ENCODE data around the gene RPTOR. TPM values are rescaled to one million over a fixed set of nuclear protein-coding genes. Genes with fewer than 3 reads are reported as not detected.

Gene RPTOR
- total RNA-seq, 2 experiments from 2014 or later: 60.0 to 67.2 TPM

GRCh38 chr17:80822700-80823410 lies 278.2 kb downstream of the RPTOR start:
- ChIA-PET CTCF (no interaction called here), POLR2A (no interaction called here)

GRCh38 chr17:80824549-80825470 lies 280.2 kb downstream of the RPTOR start:
- ChIA-PET POLR2A (no interaction called here), CTCF (no interaction called here)

GRCh38 chr17:80825471-80826345 lies 281.1 kb downstream of the RPTOR start:
- ChIA-PET POLR2A (no interaction called here), CTCF (no interaction called here)

- POLR2A ChIA-PET: no interaction called here
- CTCF ChIA-PET: no interaction called here
Observed at GRCh38 chr17:80826346-80826954, 281.8 kb downstream of the RPTOR start.

GRCh38 chr17:80826955-80827645 lies 282.5 kb downstream of the RPTOR start:
- ChIA-PET CTCF (no interaction called here), POLR2A (no interaction called here)

- ChIA-PET POLR2A (no interaction called here), CTCF (interaction anchor here (0.6 kb wide), 1 partner anchor 212 kb away, joined by 5 read pairs; no protein-coding TSS in a partner anchor)
Observed at GRCh38 chr17:80827646-80828643, 283.3 kb downstream of the RPTOR start.

GRCh38 chr17:80829166-80829813 lies 284.7 kb downstream of the RPTOR start:
- ChIA-PET CTCF (no interaction called here), POLR2A (no interaction called here)

GRCh38 chr17:80830020-80830780 lies 285.6 kb downstream of the RPTOR start:
- POLR2A ChIA-PET: no interaction called here
- CTCF ChIA-PET: no interaction called here

GRCh38 chr17:80831491-80831890 lies 286.9 kb downstream of the RPTOR start:
- ChIA-PET POLR2A (no interaction called here), CTCF (no interaction called here)

GRCh38 chr17:80832266-80832676 lies 287.6 kb downstream of the RPTOR start:
- CTCF ChIA-PET: interaction anchor here (1.2 to 2.1 kb wide), 4 partner anchors 24 to 71 kb away, joined by 4 to 15 read pairs (median 5); no protein-coding TSS in a partner anchor
- POLR2A ChIA-PET: interaction anchor here (2.1 to 2.4 kb wide), 2 partner anchors 24 to 60 kb away, joined by 12 to 13 read pairs; no protein-coding TSS in a partner anchor

- ChIA-PET POLR2A (interaction anchor here (0.6 to 2.4 kb wide), 6 partner anchors 15 to 135 kb away, joined by 3 to 13 read pairs (median 8); no protein-coding TSS in a partner anchor), CTCF (interaction anchor here (0.6 to 2.1 kb wide), 8 partner anchors 23 to 259 kb away, joined by 3 to 15 read pairs (median 4); no protein-coding TSS in a partner anchor)
Observed at GRCh38 chr17:80832888-80833583, 288.4 kb downstream of the RPTOR start.

- ChIA-PET POLR2A (interaction anchor here (1.0 to 2.4 kb wide), 4 partner anchors 13 to 58 kb away, joined by 4 to 13 read pairs (median 12); no protein-coding TSS in a partner anchor), CTCF (interaction anchor here (0.6 to 2.1 kb wide), 6 partner anchors 22 to 260 kb away, joined by 3 to 15 read pairs (median 4); no protein-coding TSS in a partner anchor)
Observed at GRCh38 chr17:80833952-80834892, 289.6 kb downstream of the RPTOR start.

- ChIA-PET POLR2A (no interaction called here), CTCF (no interaction called here)
Observed at GRCh38 chr17:80834893-80835275, 290.2 kb downstream of the RPTOR start.

GRCh38 chr17:80835816-80836657 lies 291.4 kb downstream of the RPTOR start:
- POLR2A ChIA-PET: no interaction called here
- CTCF ChIA-PET: no interaction called here

All from activated CD8-positive, alpha-beta memory T cell treated with anti-CD3 and anti-CD28 coated beads for 36 hours (primary cell).